H1 (cell line): ENCODE measurements around the gene ZNF135. TPM values are rescaled to one million over a fixed set of nuclear protein-coding genes. Genes with fewer than 3 reads are reported as not detected.
A peak's percentile ranks its signal among the peaks of the same experiment; 100 is the strongest.

ENCODE experiments used
- CTCF ChIA-PET: fragments of 300-600 bp; sonication (Branson Sonifier 250); formaldehyde crosslinking; loops from one replicate; lab custom pipeline; 2021; ENCODE audit not compliant: partially characterized antibody; lab: Charles Lee
- POLR2A ChIA-PET: fragments of 300-600 bp; sonication (Branson Sonifier 250); formaldehyde crosslinking; loops from one replicate; lab custom pipeline; 2021; ENCODE audit warnings: inconsistent platforms; ENCODE audit not compliant: partially characterized antibody; lab: Charles Lee
- DNase-seq, 2 experiments: peaks; one replicate each; pipeline versions ENCODE4 v3.0.0 to v3.0.0-alpha.2; 2010 to 2022; ENCODE audit warnings: low spot score in 2 of 2, low read depth in 1 of 2, mixed read lengths in 1 of 2
- FAIRE-seq: peaks from 2 replicates; lab custom pipeline; 2011; peaks lifted over from hg19 to GRCh38; lab: Jason Lieb, UNC
- H2AFZ ChIP-seq: 2 replicates; pipeline ENCODE4 v1.8.1; 2012; ENCODE audit warnings: low read length, inconsistent platforms
- H2AK5ac ChIP-seq: 2 replicates; pipeline ENCODE4 v1.6.1; 2013; ENCODE audit warnings: low read depth, low read length
- H2BK120ac ChIP-seq: replicated peaks from 2 replicates; pipeline ENCODE3; 2013; ENCODE audit warnings: low read depth, low read length, inconsistent platforms
- H2BK12ac ChIP-seq: 2 replicates; pipeline ENCODE4 v1.6.1; 2013; ENCODE audit warnings: low read depth, low read length
- H2BK15ac ChIP-seq: 2 replicates; pipeline ENCODE4 v1.6.1; 2013; ENCODE audit warnings: low read length
- H2BK20ac ChIP-seq: 2 replicates; pipeline ENCODE4 v1.6.1; 2013; ENCODE audit warnings: low read length
- H2BK5ac ChIP-seq: 2 replicates; pipeline ENCODE4 v1.6.1; 2013; ENCODE audit warnings: low read depth, low read length
- H3K14ac ChIP-seq: 2 replicates; pipeline ENCODE4 v1.6.1; 2013; ENCODE audit warnings: inconsistent platforms; ENCODE audit not compliant: insufficient read length
- H3K18ac ChIP-seq: 2 replicates; pipeline ENCODE4 v1.6.1; 2013; ENCODE audit warnings: low read length; ENCODE audit errors: extremely low read depth
- H3K23ac ChIP-seq: 2 replicates; pipeline ENCODE4 v1.6.1; 2013; ENCODE audit warnings: inconsistent platforms; ENCODE audit not compliant: insufficient read length
- H3K23me2 ChIP-seq: 2 replicates; pipeline ENCODE4 v1.6.1; 2013; ENCODE audit warnings: low read depth, low read length
- H3K27ac ChIP-seq: 2 replicates; pipeline ENCODE4 v1.6.1; 2011; ENCODE audit warnings: low read depth, low read length, inconsistent platforms
- H3K27me3 ChIP-seq, 4 experiments: replicated peaks in 1 of 4; 1 replicate in 1 of 4; 2 replicates in 3 of 4; pipeline versions ENCODE4 v1.6.1 to v1.8.1; 2011 to 2013; ENCODE audit warnings: low read length in 3 of 4, mild to moderate bottlenecking in 3 of 4, inconsistent platforms in 2 of 4, mixed read lengths in 2 of 4, moderate library complexity in 1 of 4; ENCODE audit not compliant: control insufficient read depth in 3 of 4, insufficient read depth in 3 of 4; ENCODE audit errors: extremely low read depth in 1 of 4
- H3K36me3 ChIP-seq, 4 experiments: 2 replicates each; pipeline versions ENCODE4 v1.6.1 to v1.8.1; 2011 to 2013; ENCODE audit warnings: mild to moderate bottlenecking in 4 of 4, low read length in 3 of 4, moderate library complexity in 2 of 4, control low read depth in 1 of 4, inconsistent platforms in 1 of 4; ENCODE audit not compliant: insufficient read depth in 4 of 4, control insufficient read depth in 2 of 4
- H3K4ac ChIP-seq: replicated peaks from 2 replicates; pipeline ENCODE3; 2013; ENCODE audit warnings: low read length, low read depth, mixed read lengths, inconsistent platforms; ENCODE audit not compliant: insufficient read length
- H3K4me1 ChIP-seq, 4 experiments: replicated peaks in 1 of 4; 1 replicate in 1 of 4; 2 replicates in 3 of 4; pipeline versions ENCODE4 v1.6.1 to v1.8.1; 2011 to 2013; ENCODE audit warnings: low read length in 3 of 4, inconsistent platforms in 2 of 4, mixed read lengths in 1 of 4; ENCODE audit not compliant: insufficient read depth in 4 of 4, control insufficient read depth in 3 of 4
- H3K4me2 ChIP-seq, 2 experiments: 2 replicates each; pipeline versions ENCODE4 v1.6.1 to v1.8.1; 2011 to 2013; ENCODE audit warnings: low read depth in 2 of 2, low read length in 2 of 2, control low read depth in 1 of 2, inconsistent platforms in 1 of 2, mild to moderate bottlenecking in 1 of 2; ENCODE audit not compliant: insufficient read depth in 1 of 2
- H3K4me3 ChIP-seq, 4 experiments: fragments of 200-600, 300-600 bp in 1 of 4; sonication (generic), shearing (Covaris generic), sonication (Bioruptor Twin) in 1 of 4; 2 replicates each; pipeline versions ENCODE4 v1.5.1 to v1.8.1; 2011 to 2016; ENCODE audit warnings: low read length in 4 of 4, low read depth in 3 of 4, control low read depth in 2 of 4, inconsistent platforms in 2 of 4, mild to moderate bottlenecking in 2 of 4, mixed read lengths in 1 of 4, moderate library complexity in 1 of 4; ENCODE audit not compliant: insufficient read depth in 2 of 4; ENCODE audit errors: extremely low read depth in 1 of 4
- H3K56ac ChIP-seq: replicated peaks from 2 replicates; pipeline ENCODE3; 2013; ENCODE audit warnings: low read depth, mild to moderate bottlenecking, mixed read lengths, low read length, inconsistent platforms; ENCODE audit not compliant: insufficient read length
- H3K79me1 ChIP-seq: 2 replicates; pipeline ENCODE4 v1.6.1; 2013; ENCODE audit warnings: low read depth, low read length, control low read depth
- H3K79me2 ChIP-seq, 2 experiments: 2 replicates each; pipeline versions ENCODE4 v1.6.1 to v1.8.1; 2012 to 2013; ENCODE audit warnings: low read length in 2 of 2, mild to moderate bottlenecking in 2 of 2, inconsistent platforms in 1 of 2; ENCODE audit not compliant: insufficient read depth in 2 of 2, control insufficient read depth in 1 of 2
- H3K9ac ChIP-seq, 4 experiments: replicated peaks in 1 of 4; 1 replicate in 1 of 4; 2 replicates in 3 of 4; pipeline versions ENCODE4 v1.6.1 to v1.8.1; 2011 to 2013; ENCODE audit warnings: low read depth in 3 of 4, low read length in 3 of 4, control low read depth in 2 of 4, mild to moderate bottlenecking in 2 of 4, moderate library complexity in 2 of 4, inconsistent platforms in 1 of 4; ENCODE audit errors: extremely low read depth in 1 of 4
- H3K9me3 ChIP-seq, 2 experiments: 2 replicates each; pipeline versions ENCODE4 v1.6.1 to v1.8.1; 2012 to 2013; ENCODE audit warnings: mild to moderate bottlenecking in 2 of 2, moderate library complexity in 2 of 2, control low read depth in 1 of 2, inconsistent platforms in 1 of 2, low read depth in 1 of 2, low read length in 1 of 2, mixed read lengths in 1 of 2; ENCODE audit not compliant: insufficient read depth in 2 of 2
- H4K20me1 ChIP-seq, 2 experiments: replicated peaks in 1 of 2; 2 replicates each; pipeline versions ENCODE3 to v1.8.1; 2011 to 2013; ENCODE audit warnings: inconsistent platforms in 2 of 2, low read length in 2 of 2, mild to moderate bottlenecking in 1 of 2; ENCODE audit not compliant: insufficient read depth in 2 of 2, control insufficient read depth in 1 of 2
- H4K5ac ChIP-seq: 2 replicates; pipeline ENCODE4 v1.6.1; 2013; ENCODE audit warnings: low read length, low read depth, mixed read lengths, inconsistent platforms; ENCODE audit not compliant: insufficient read length
- H4K8ac ChIP-seq: 2 replicates; pipeline ENCODE4 v1.8.0; 2013; ENCODE audit warnings: mild to moderate bottlenecking, moderate library complexity, low read length, inconsistent platforms; ENCODE audit not compliant: insufficient read depth; ENCODE audit errors: extremely low read depth
- H4K91ac ChIP-seq: replicated peaks from 2 replicates; pipeline ENCODE3; 2013; ENCODE audit warnings: low read length, mixed read lengths, inconsistent platforms; ENCODE audit not compliant: insufficient read length
- ATF2 ChIP-seq: IDR thresholded peaks from 2 replicates; pipeline ENCODE4 v1.6.1; 2012; ENCODE audit warnings: low read length, inconsistent platforms
- GTF2F1 ChIP-seq: IDR thresholded peaks from 2 replicates; pipeline ENCODE4 v1.6.1; 2012; ENCODE audit warnings: low read depth, low read length, improper control_type of control experiment, borderline replicate concordance
- PHF8 ChIP-seq: fragments of 200-600 bp; sonication (generic); conservative IDR thresholded peaks from 2 replicates; pipeline ENCODE4 v1.7.1; 2012; ENCODE audit warnings: low read depth, mild to moderate bottlenecking, inconsistent platforms, low read length, moderate library complexity
- RFX5 ChIP-seq: IDR thresholded peaks from 2 replicates; pipeline ENCODE4 v1.6.1; 2011; ENCODE audit warnings: low read depth, low read length, improper control_type of control experiment, borderline replicate concordance
- SAP30 ChIP-seq: fragments of 300-600 bp; sonication (generic); IDR thresholded peaks from 2 replicates; pipeline ENCODE4 v1.7.1; 2012; ENCODE audit warnings: low read length, moderate library complexity, mild to moderate bottlenecking, inconsistent platforms; ENCODE audit not compliant: insufficient read depth, insufficient replicate concordance
- SIRT6 ChIP-seq: IDR thresholded peaks from one replicate; pipeline ENCODE4 v1.7.1; 2012; ENCODE audit warnings: low read length, inconsistent platforms
- ZNF274 ChIP-seq: IDR thresholded peaks from 2 replicates; pipeline ENCODE4 v1.7.0; 2012; ENCODE audit warnings: low read length, borderline replicate concordance; ENCODE audit errors: extremely low read depth
- WGBS, 2 experiments: shearing (Covaris generic) in 1 of 2; methylation state at CpG; one replicate each; pipeline versions ENCODE4 v1.1.6 to v1.1.7; 2013 to 2015; ENCODE audit warnings: low lambda C conversion rate in 2 of 2, mixed read lengths in 2 of 2, inconsistent platforms in 1 of 2, low coverage in 1 of 2, missing lambda C conversion rate in 1 of 2; ENCODE audit not compliant: insufficient replicate concordance in 2 of 2, insufficient coverage in 1 of 2, insufficient read length in 1 of 2; ENCODE audit errors: extremely low coverage in 1 of 2, missing lambda C conversion rate in 1 of 2; 5-methylcytosine and 5-hydroxymethylcytosine counted together
- polyA plus RNA-seq, 7 experiments: library from polyadenylated mRNA; depleted of rRNA in 3 of 7; stranded (reverse) in 5 of 7; unstranded in 2 of 7; fragments of >200 nt in 5 of 7; fragments of 200-250 nt in 2 of 7; gene quantifications; 1 replicate in 5 of 7; 2 replicates in 1 of 7; 4 replicates in 1 of 7; pipeline versions ENCODE4 v1.2.1 to v1.2.3, GENCODE V29; 2011 to 2013; ENCODE audit warnings: missing spikeins in 2 of 7, mixed read lengths in 2 of 7
- total RNA-seq: library from RNA; stranded (reverse); fragmentation: NEBNext Ultra II Directional; extraction: Animal tissue kit (Norgen Biotek cat#: 25700); gene quantifications from 2 replicates; pipeline ENCODE4 v1.2.1, GENCODE V29; 2021

Gene ZNF135
- total and polyA plus RNA-seq, 2 of the 8 experiments (the other 6 are each of a cell fraction or from before 2014, with no cell fraction given) = 5.2 to 7.9 TPM

GRCh38 chr19:58107778-58108545 lies 48.9 kb downstream of the ZNF135 start:
- H3K23me2 ChIP-seq = no peaks in the 10 kb centered on the region
- H3K4me3 ChIP-seq = no peak overlapping the region
- H3K79me2 ChIP-seq = no peaks in the 10 kb centered on the region
- H4K8ac ChIP-seq = no peak overlapping the region
- H3K9ac ChIP-seq = no peak overlapping the region
- H3K4ac ChIP-seq = no peak overlapping the region
- no peaks in the 10 kb centered on the region for H4K20me1 ChIP-seq
- no peak overlapping the region for H2AK5ac ChIP-seq
- no peak overlapping the region for H3K27ac ChIP-seq
- H2BK15ac ChIP-seq = no peak overlapping the region
- no peak overlapping the region for H2BK120ac ChIP-seq
- ChIA-PET CTCF (interaction anchor here (1.3 kb wide), 1 partner anchor 86 kb away, joined by 3 read pairs; no protein-coding TSS in a partner anchor), POLR2A (no interaction called here)
- no peak overlapping the region for H3K23ac ChIP-seq
- H3K18ac ChIP-seq = no peak overlapping the region
- H3K79me1 ChIP-seq = no peaks in the 10 kb centered on the region
- no peak for TF ChIP-seq RFX5
- TF ChIP-seq GTF2F1 = no peak
- no peak for TF ChIP-seq PHF8
- no peak for TF ChIP-seq SAP30
- no peak for TF ChIP-seq SIRT6
- peak; percentile 94 for TF ChIP-seq ZNF274
- TF ChIP-seq ATF2 = no peak
- no peak overlapping the region for H4K91ac ChIP-seq
- no peaks in the 10 kb centered on the region for H3K4me1 ChIP-seq
- H2BK12ac ChIP-seq = no peak overlapping the region
- no peak overlapping the region for H2AFZ ChIP-seq
- H2BK20ac ChIP-seq = no peak overlapping the region
- H4K5ac ChIP-seq = no peak overlapping the region
- FAIRE-seq = no peak
- H3K56ac ChIP-seq = no peak overlapping the region
- no peaks in the 10 kb centered on the region for H3K36me3 ChIP-seq
- 67% methylated on average over 7 of the region's 7 CpGs; no CpG with 5 or more reads in 1 of the 2 experiments for WGBS, 2 experiments
- no peak for DNase-seq
- H3K9me3 ChIP-seq = peaks cover 69 to 89% of the 10 kb centered on the region in 2 experiments
- H3K27me3 ChIP-seq = peaks cover 0 to 1% (median 0%) of the 10 kb centered on the region in 4 experiments; a peak in 1 of 7 replicates
- no peak overlapping the region for H3K4me2 ChIP-seq
- no peak overlapping the region for H2BK5ac ChIP-seq
- H3K14ac ChIP-seq = no peak overlapping the region
